Kidney (tissue), 14 donors: Measurements from ENCODE around the gene IGF1R. TPM values are rescaled to one million over a fixed set of nuclear protein-coding genes. Genes with fewer than 3 reads are reported as not detected.

ENCODE experiments used
- DNase-seq, 5 donors: peaks; one replicate each; pipeline ENCODE4 v3.0.0-alpha.2; 2013 to 2020
- FAIRE-seq: peaks from 2 replicates; lab custom pipeline; 2012; peaks lifted over from hg19 to GRCh38; lab: Jason Lieb, UNC
- H3K27ac ChIP-seq, 2 donors: one replicate each; pipeline ENCODE4 v1.7.0; 2013; ENCODE audit warnings: low read depth in 2 of 2, low read length in 2 of 2, inconsistent platforms in 1 of 2
- H3K27me3 ChIP-seq: one replicate; pipeline ENCODE4 v1.7.1; 2013; ENCODE audit warnings: low read length, inconsistent platforms; ENCODE audit not compliant: control insufficient read depth, insufficient read depth
- H3K36me3 ChIP-seq, 3 donors: one replicate each; pipeline versions ENCODE4 v1.7.0 to v1.7.1; 2013; ENCODE audit warnings: low read length in 3 of 3, control low read depth in 1 of 3, inconsistent platforms in 1 of 3; ENCODE audit not compliant: insufficient read depth in 3 of 3, control insufficient read depth in 2 of 3
- H3K4me1 ChIP-seq, 3 donors: one replicate each; pipeline versions ENCODE4 v1.7.0 to v1.7.1; 2013; ENCODE audit warnings: low read length in 3 of 3, inconsistent platforms in 1 of 3, low read depth in 1 of 3; ENCODE audit not compliant: control insufficient read depth in 2 of 3, insufficient read depth in 2 of 3
- H3K4me3 ChIP-seq, 3 donors: one replicate each; pipeline versions ENCODE4 v1.7.0 to v1.8.1; 2013; ENCODE audit warnings: low read length in 3 of 3, control low read depth in 1 of 3, inconsistent platforms in 1 of 3
- H3K9ac ChIP-seq, 3 donors: one replicate each; pipeline versions ENCODE4 v1.7.0 to v1.7.1; 2013; ENCODE audit warnings: low read length in 3 of 3, control low read depth in 1 of 3, inconsistent platforms in 1 of 3
- H3K9me3 ChIP-seq, 3 donors: one replicate each; pipeline versions ENCODE4 v1.7.0 to v1.7.1; 2013; ENCODE audit warnings: low read length in 3 of 3, control low read depth in 1 of 3, inconsistent platforms in 1 of 3; ENCODE audit not compliant: control insufficient read depth in 2 of 3, insufficient read depth in 1 of 3
- intact Hi-C: fragments of 100-400 bp; cut with DNase I; formaldehyde crosslinking; loops from one replicate; pipeline ENCODE4 v1.11.1; 2022
- polyA plus RNA-seq: library from polyadenylated mRNA; stranded (reverse); fragments of 350-450 nt; fragmentation: Illumina TruSeq; extraction: RNeasy Lipid Tissue Mini Kit (QIAGEN cat#74804); gene quantifications from one replicate; pipeline ENCODE4 v1.2.3, GENCODE V29; 2014; ENCODE audit warnings: low read depth, low replicate concordance; ENCODE audit not compliant: insufficient read depth
- total RNA-seq: library from RNA; stranded (reverse); fragmentation: NEBNext Ultra II Directional; extraction: Animal tissue kit (Norgen Biotek cat#: 25700); gene quantifications from one replicate; pipeline ENCODE4 v1.2.1, GENCODE V29; 2021
- TF ChIP-seq, protein P1 (sequence below): IDR thresholded peaks from 3 replicates; pipeline ENCODE4 v1.5.1; 2012; ENCODE audit warnings: mild to moderate bottlenecking, moderate library complexity, borderline replicate concordance; ENCODE audit not compliant: insufficient read depth; ENCODE audit errors: extremely low read depth
- donor health status: control.
- donor health status: control.
- donor health status: control.
- donor health status: control.
- donor health status: control.
- donor health status: DM: yes; HTN: yes; CAD: no.
- donor health status: Normal renal cell carcinoma (clear cell type).

Gene IGF1R
- total and polyA plus RNA-seq, 2 donors from 2014 or later, result 6.5 to 73.2 TPM

- Histone ChIP-seq H3K9ac (peak overlapping the region in 1 of 3 donors; percentile 79), H3K27ac (peak overlapping the region; percentile 87 to 89), H3K4me1 (peaks cover 0 to 48% (median 36%) of the 10 kb centered on the region in 3 donors), H3K27me3 (no peaks in the 10 kb centered on the region), H3K4me3 (no peak overlapping the region), H3K36me3 (no peaks in the 10 kb centered on the region), H3K9me3 (no peaks in the 10 kb centered on the region)
- intact Hi-C loops, result no loop called here
- peak; percentile 84 to 97 (median 88) for DNase-seq
- TF ChIP-seq, protein P1, sequence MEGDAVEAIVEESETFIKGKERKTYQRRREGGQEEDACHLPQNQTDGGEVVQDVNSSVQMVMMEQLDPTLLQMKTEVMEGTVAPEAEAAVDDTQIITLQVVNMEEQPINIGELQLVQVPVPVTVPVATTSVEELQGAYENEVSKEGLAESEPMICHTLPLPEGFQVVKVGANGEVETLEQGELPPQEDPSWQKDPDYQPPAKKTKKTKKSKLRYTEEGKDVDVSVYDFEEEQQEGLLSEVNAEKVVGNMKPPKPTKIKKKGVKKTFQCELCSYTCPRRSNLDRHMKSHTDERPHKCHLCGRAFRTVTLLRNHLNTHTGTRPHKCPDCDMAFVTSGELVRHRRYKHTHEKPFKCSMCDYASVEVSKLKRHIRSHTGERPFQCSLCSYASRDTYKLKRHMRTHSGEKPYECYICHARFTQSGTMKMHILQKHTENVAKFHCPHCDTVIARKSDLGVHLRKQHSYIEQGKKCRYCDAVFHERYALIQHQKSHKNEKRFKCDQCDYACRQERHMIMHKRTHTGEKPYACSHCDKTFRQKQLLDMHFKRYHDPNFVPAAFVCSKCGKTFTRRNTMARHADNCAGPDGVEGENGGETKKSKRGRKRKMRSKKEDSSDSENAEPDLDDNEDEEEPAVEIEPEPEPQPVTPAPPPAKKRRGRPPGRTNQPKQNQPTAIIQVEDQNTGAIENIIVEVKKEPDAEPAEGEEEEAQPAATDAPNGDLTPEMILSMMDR, result no peak
- no peak for FAIRE-seq
These were observed 79.0 kb downstream of the IGF1R start for GRCh38 chr15:98727115-98728040.

DNA sequence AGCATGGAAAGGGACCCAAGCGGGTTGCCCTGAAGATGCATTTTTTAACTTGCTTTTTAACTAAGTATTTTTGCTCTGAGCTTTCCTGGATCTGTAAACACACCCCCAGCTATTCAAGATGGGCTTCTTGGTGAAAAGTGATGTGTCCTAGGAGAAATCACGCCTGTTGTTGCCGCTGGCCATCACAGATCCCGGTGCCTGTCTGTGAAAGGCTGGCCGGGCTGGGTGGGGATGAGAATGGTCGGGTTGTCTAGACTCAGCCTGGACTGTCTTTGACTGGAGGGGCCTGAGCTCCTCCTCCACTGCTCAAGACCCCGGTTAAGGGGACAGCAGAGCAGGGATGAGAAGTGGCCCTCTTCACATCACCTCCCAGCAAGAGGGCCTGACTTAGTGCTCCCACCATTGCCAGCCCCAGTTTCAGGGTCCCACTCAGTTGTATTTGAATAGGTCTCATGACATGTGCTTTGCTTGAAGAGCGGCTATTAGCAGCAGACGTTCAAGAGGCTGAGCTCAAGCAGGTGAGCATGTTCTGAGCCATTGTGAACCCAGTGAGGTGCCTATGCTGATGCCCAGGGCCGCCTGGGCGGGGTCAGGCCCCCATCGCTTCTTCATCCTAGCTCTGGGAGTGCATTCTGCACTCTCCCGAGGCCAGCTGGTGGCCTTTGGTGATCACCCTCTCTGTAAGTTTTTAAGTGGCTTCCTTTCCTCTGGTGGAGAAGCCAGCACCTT, 79.9 kb downstream of the IGF1R start:
- no peaks in the 10 kb centered on the region for H3K36me3 ChIP-seq
- H3K4me1 ChIP-seq, result peaks cover 0 to 56% (median 44%) of the 10 kb centered on the region in 3 donors
- DNase-seq (no peak), FAIRE-seq (no peak)
- H3K9ac ChIP-seq, result peak overlapping the region in 2 of 3 donors; percentile 10 to 33
- TF ChIP-seq, protein P1, result no peak
- H3K9me3 ChIP-seq, result no peaks in the 10 kb centered on the region
- H3K27ac ChIP-seq, result peak overlapping the region; percentile 87 to 89
- intact Hi-C loops, result no loop called here
- peak overlapping the region in 1 of 3 donors; percentile 5 for H3K4me3 ChIP-seq
- no peaks in the 10 kb centered on the region for H3K27me3 ChIP-seq

GRCh38 chr15:98728811-98729160, 80.4 kb downstream of the IGF1R start:
- peaks cover 0 to 62% (median 50%) of the 10 kb centered on the region in 3 donors for H3K4me1 ChIP-seq
- no peaks in the 10 kb centered on the region for H3K36me3 ChIP-seq
- peak overlapping the region; percentile 87 to 89 for H3K27ac ChIP-seq
- TF ChIP-seq, protein P1, result no peak
- intact Hi-C loops, result no loop called here
- H3K9ac ChIP-seq, result peak overlapping the region in 1 of 3 donors; percentile 10
- DNase-seq (no peak), FAIRE-seq (no peak)
- peak overlapping the region in 1 of 3 donors; percentile 5 for H3K4me3 ChIP-seq
- H3K9me3 ChIP-seq, result no peaks in the 10 kb centered on the region
- H3K27me3 ChIP-seq, result no peaks in the 10 kb centered on the region
